Fibroblast of lung (primary cell): ENCODE results near the gene HGS.

Experiments
- EZH2 ChIP-seq: IDR thresholded peaks from 2 replicates; pipeline ENCODE4 v1.5.1; 2012; ENCODE audit warnings: low read length, control low read depth, mild to moderate bottlenecking; ENCODE audit errors: missing control alignments
- TF ChIP-seq, protein P1 (sequence below), 2 donors: IDR thresholded peaks in 1 of 2; conservative IDR thresholded peaks in 1 of 2; 1 replicate in 1 of 2; 2 replicates in 1 of 2; pipeline ENCODE4 v1.5.1; 2011 to 2012; ENCODE audit warnings: low read length in 2 of 2, control low read depth in 1 of 2, inconsistent platforms in 1 of 2, low read depth in 1 of 2, mild to moderate bottlenecking in 1 of 2

DNA sequence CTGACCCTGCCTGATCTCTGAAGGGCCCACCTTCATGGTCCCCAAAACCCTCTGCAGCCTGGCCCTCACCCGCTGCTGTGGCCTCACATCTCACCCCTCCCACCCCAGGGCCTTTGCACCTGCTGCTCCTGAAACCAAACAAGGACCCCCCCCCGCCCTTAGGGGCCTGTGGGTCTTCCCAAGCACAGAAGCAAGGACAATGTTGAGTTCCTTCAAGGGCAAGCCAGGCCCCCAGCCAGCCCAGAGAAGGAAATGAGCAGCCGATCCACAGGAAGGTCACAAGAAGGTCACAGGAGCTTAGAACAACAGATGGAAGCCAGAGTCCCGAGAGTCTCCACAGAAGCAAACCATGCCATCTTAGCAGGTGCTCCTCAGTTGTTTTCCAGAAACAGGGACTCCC, 27.0 kb upstream of the HGS start:
- no peak for TF ChIP-seq EZH2
- TF ChIP-seq, protein P1, sequence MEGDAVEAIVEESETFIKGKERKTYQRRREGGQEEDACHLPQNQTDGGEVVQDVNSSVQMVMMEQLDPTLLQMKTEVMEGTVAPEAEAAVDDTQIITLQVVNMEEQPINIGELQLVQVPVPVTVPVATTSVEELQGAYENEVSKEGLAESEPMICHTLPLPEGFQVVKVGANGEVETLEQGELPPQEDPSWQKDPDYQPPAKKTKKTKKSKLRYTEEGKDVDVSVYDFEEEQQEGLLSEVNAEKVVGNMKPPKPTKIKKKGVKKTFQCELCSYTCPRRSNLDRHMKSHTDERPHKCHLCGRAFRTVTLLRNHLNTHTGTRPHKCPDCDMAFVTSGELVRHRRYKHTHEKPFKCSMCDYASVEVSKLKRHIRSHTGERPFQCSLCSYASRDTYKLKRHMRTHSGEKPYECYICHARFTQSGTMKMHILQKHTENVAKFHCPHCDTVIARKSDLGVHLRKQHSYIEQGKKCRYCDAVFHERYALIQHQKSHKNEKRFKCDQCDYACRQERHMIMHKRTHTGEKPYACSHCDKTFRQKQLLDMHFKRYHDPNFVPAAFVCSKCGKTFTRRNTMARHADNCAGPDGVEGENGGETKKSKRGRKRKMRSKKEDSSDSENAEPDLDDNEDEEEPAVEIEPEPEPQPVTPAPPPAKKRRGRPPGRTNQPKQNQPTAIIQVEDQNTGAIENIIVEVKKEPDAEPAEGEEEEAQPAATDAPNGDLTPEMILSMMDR (conservative IDR thresholded peaks at IDR 0.05 in 1 of 2, IDR thresholded peaks at IDR 0.05 in 1 of 2; ENCODE audit: low read depth in 1 of 2, low read length in 2 of 2), result no peak
